Adrenal gland (tissue), 5 donors: ENCODE measurements around the gene LCOR.

ENCODE experiments used
- POLR2A ChIP-seq, 2 donors: fragments of 450-650 bp; IDR thresholded peaks; one replicate each; pipeline ENCODE4 v1.6.1; 2017; ENCODE audit warnings: antibody characterized with exemption in 2 of 2, mild to moderate bottlenecking in 2 of 2, moderate library complexity in 1 of 2
- TF ChIP-seq, protein P1 (sequence below), 6 experiments: fragments of 450-650 bp in 4 of 6; fragments of 200-600 bp in 2 of 6; sonication (generic) in 1 of 6; IDR thresholded peaks; 1 replicate in 5 of 6; 2 replicates in 1 of 6; pipeline versions ENCODE4 v1.5.1 to v1.8.0; 2016 to 2021; ENCODE audit warnings: antibody characterized with exemption in 6 of 6, mild to moderate bottlenecking in 2 of 6, moderate library complexity in 1 of 6
- donor health status: DM: no; HTN: no; CAD: no.

DNA sequence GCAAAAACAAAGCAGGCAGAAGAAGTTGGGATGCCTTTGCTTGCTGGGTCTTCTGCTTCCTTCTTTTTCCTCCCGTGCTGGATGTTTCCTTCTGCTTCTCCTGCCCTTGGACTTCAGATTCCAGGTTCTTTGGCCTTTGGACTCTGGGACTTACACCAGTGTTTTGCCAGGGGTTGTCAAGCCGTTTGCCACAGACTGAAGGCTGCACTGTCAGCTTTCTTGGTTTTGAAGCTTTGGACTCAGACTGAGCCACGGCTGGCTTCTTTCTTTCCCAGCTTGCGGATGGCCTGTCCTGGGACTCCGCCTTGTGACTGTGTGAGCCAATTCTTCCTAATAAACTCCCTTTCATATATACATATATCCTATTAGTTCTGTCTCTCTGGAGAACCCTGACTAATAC lies 11.3 kb upstream of the LCOR start:
- TF ChIP-seq, protein P1, sequence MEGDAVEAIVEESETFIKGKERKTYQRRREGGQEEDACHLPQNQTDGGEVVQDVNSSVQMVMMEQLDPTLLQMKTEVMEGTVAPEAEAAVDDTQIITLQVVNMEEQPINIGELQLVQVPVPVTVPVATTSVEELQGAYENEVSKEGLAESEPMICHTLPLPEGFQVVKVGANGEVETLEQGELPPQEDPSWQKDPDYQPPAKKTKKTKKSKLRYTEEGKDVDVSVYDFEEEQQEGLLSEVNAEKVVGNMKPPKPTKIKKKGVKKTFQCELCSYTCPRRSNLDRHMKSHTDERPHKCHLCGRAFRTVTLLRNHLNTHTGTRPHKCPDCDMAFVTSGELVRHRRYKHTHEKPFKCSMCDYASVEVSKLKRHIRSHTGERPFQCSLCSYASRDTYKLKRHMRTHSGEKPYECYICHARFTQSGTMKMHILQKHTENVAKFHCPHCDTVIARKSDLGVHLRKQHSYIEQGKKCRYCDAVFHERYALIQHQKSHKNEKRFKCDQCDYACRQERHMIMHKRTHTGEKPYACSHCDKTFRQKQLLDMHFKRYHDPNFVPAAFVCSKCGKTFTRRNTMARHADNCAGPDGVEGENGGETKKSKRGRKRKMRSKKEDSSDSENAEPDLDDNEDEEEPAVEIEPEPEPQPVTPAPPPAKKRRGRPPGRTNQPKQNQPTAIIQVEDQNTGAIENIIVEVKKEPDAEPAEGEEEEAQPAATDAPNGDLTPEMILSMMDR (IDR thresholded peaks at IDR 0.05) = no peak
- TF ChIP-seq POLR2A (IDR thresholded peaks at IDR 0.05) = no peak
